ENCODE measurements around the gene ABITRAM. TPM values are rescaled to one million over a fixed set of nuclear protein-coding genes. Genes with fewer than 3 reads are reported as not detected.

ABITRAM gene, protein sequence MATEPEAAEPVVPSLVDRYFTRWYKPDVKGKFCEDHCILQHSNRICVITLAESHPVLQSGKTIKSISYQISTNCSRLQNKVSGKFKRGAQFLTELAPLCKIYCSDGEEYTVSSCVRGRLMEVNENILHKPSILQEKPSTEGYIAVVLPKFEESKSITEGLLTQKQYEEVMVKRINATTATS
- total RNA-seq = 9.2 and 14.1 TPM in 2 replicates

DNA sequence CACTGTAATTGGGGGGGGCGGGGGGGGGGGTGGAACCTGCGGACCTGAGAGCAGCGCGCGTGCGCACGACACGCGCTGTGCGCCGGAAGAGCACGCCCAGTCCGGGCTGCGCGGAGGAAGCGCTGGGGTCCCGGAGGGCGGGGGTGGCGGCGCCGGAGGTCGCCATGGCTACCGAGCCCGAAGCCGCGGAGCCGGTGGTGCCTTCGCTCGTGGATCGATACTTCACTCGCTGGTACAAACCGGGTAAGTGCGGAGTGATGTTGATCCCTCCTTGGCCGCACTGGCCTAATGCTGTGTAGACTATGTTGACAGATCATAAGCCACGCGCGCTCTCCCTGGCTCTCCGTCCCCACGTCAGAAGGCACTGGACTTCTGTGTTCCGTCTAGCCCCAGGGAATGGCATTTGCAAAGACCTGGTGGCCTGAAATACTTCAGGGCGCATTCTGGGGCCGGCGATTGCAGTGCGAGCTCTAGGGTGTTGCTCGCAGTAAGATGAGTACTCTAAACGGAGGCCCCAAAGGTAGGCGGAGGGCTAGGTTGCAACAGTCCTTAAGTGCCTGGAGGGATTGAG, at the start of gene ABITRAM:
Gene ABITRAM (plus strand): TSS at position 78 of the 571 bp plus-strand sequence. CDS start 87 bp downstream, at position 165.

DNA sequence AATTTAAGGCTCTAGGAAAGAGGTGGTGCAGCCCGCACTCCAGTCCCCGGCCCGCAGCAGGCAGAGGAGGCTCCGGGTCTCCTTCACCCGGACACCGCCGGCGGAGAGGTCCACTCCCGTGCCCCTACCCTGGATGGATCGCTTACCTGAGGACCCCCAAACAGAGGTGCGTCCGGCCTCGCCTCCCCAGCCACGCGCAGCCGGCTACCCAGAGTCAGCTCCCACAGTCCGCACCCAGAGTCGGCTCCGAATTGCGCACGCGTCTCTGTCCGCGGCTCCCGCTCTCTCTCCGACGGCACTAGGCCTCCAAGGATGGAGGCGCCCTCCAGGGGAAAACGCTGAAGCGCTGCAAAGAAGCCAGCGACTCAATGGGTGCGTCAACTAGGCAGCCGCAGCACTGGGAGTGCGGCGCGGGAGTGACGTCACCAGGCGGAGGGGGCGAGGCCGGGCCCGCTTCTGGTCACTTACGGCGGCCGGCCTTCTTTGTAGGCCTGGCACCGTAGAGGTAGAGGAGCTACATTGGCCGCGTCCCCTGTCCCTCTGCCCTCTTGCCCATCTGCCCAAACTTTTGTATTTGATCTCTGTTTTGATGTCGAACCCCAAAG, 380 bp upstream of the ABITRAM start, which contains the start of gene ELP1:
Gene ELP1 (minus strand): TSS at position 407 of the 605 bp plus-strand sequence. CDS start 2,978 bp downstream, outside the sequence.

Other genes with a start within 250 kb of the ABITRAM start
- gene ACTL7B, start 78.4 kb upstream of the ABITRAM start, total RNA-seq = not detected in 2 replicates
- not detected in 2 replicates for gene ACTL7A, start 72.1 kb upstream of the ABITRAM start, total RNA-seq
- gene ELP1, start 276 bp upstream of the ABITRAM start, total RNA-seq = 14.5 and 23.7 TPM in 2 replicates
- gene CTNNAL1, start 79.1 kb downstream of the ABITRAM start, total RNA-seq = 36.9 TPM in 2 replicates
- gene TMEM245, start 185.5 kb downstream of the ABITRAM start, total RNA-seq = 74.6 and 81.7 TPM in 2 replicates
- under 0.01 TPM in 1 of 2 replicates, not detected in the other for gene FRRS1L, start 232.8 kb downstream of the ABITRAM start, total RNA-seq

Data from placental epithelial cell (primary cell).